HG03342 (cell line): ENCODE measurements around the gene SMPD1.
A peak's percentile ranks its signal among the peaks of the same experiment; 100 is the strongest.

ENCODE experiments used
- ATAC-seq: cut with Tn5 transposase; IDR thresholded peaks from one replicate; pipeline ENCODE4 v1.9.1; 2021; ENCODE audit warnings: mild to moderate bottlenecking, moderate library complexity; ENCODE audit not compliant: unreplicated experiment

The SMPD1 gene

DNA sequence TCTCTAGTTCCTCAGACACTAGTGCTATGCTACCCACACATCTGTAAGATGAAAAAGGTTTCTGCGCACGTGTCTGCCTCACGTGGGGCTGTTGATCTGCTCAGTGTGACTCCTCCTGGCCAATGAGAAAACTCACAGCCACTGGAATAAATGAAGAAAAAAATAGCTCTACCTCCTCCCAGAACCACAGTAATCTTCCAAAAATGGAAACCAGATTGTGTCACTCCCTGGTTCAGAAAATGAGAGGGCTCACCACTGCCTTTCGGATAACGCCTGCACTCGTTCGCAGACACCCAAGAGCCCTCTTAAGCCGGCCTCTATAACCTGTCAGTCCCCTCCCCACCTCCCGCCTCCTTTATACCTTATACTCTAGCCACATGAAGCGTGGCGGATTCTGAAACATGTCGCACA is 23.5 kb downstream of the SMPD1 start:
- ATAC-seq = no peak

DNA sequence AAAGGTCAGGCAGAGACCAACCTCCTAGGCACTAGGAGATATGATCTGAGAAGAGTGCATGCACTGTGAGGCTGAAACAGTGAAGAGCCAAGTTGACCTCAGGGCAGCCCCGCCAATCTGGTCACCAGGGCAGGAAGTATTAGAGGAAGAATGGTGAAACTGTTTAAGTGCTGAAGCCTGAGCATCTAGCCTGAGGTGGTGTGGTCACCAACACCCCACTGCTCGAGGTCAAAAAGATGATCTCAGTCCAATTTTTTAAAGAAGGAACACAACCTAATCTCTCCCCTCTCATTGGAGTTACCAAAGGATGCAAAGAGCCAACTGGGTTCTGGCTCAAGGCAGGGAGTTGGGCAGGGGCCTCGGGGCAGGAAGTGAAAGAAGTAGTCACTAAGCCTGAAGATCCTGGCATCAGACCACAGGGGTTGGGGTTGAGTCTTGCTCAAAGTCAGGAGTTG is 24.6 kb downstream of the SMPD1 start:
- no peak for ATAC-seq

DNA sequence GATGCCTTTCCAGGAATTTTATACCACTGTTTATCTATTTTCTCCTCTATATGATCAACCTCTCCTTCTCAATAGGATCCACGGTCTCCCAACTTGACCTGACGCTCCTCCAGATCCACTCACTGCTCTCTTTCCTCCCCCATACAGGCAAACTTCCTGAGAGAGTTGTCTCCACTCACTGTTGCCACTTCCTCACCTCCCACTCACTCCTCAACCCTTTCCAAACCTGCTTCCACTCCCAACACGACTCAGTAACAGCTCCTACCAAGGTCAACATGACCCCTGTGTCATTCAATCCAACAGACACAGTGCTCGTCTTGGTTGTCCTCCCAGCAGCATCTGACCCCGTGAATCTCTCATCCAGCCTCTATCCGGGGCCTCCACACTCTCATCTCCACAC is 25.5 kb downstream of the SMPD1 start:
- no peak for ATAC-seq

DNA sequence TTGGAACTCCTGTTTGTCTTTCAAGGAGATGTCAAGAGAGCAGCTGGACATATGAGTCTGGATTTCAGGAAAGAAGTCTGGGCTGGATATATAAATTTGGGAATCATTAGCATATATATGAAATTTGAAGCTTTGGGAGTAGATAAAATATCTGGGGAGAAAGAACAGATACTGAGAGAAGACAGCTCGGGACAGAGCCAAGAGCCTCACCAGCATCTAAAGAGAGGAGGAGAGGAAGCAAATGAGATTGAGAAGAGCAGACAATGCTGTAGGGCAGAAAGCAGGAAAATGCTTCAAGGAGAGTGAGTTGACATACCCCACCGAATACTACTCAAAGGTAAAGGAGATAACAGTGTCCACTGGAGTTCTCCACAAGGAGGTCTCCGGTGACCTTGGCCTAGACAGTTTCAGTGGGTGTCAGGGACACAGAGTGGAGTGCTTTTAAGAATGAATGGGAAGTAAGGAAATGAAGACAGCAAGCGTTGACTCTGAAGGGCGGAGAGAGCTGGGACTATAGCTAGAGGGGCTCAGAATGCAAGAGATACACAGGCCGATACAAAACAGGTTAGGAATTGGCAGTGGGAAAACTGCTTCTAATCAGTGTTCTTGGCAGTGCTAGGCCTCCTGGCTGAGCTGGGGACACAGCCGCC is 27.8 kb downstream of the SMPD1 start:
- ATAC-seq = no peak

GRCh38 chr11:6418557-6419008 is 28.3 kb downstream of the SMPD1 start:
- ATAC-seq = peak; percentile 15

DNA sequence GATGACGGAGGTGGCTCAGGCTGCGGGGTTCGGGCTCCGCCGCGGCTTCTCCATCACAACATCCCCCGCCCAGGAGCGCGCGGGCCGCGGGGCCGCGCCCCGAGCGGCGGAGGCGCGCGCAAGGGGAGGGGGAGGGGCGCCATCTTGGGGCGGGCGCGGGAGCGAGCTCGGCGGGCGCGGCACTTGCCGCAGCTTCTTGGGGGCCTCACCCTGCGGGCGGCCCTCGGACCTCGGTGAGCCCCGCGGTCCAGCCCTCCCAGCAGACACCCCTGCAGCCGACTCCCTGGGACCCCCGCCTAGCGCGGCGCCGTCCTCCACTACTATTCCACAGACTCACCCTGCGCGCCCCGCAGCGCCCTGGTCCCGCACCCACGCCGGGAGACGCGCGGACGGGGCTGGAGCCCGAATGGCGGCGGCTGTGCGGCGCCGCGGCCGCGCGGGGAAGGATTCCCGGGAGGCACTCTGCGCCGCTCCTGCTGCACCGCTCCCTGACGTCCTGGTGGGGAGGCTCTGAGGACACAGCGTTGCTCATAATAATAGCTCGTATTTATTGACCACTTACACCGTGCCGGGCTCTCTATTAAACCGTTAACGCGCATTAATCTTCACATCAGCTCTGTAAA is 28.8 kb downstream of the SMPD1 start, which contains the start of gene APBB1:
TSS of gene APBB1 (minus strand) at position 86 of the 623 bp plus-strand sequence. CDS start 7,747 bp downstream, outside the sequence.
- ATAC-seq = peak; percentile 48

DNA sequence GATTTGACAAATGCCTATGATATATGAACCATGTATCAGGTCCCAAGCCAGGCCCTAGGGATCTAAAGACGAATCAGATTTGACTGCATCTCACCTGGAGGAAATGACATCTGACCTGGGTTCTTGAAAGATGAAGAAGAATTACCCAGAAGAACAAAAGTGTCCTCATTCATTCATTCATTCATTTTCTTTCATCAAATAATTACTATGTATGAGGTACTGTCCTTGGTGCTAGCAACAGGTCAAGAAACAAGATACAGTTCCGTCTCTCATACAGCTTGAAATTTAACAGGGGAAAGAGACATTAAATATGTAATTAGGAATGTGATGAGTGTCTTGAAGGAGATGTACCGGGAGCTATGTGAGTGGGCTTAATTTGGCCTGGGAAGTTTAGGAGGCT is 30.4 kb downstream of the SMPD1 start:
- no peak for ATAC-seq

- no peak for ATAC-seq
These were observed 37.2 kb downstream of the SMPD1 start for GRCh38 chr11:6427516-6427915.

DNA sequence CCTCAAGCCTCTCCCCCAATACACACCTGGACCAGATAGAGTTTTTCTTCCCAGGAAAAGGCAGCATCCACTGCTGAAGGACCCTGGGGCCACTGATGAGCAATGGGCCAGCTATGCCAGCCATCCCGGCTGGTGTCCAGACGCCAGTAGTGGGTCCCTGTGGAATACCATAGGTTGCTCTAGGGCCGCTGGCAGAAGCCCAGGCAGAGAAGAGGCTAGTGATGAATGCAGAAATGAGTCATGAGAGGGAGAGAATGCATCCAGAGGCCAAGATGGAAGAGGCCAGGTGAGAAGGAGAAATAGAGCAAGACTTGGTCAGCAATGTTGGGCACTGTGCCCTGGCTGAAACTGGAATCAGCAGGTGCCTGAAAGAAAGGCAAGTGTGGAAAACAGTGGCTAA is 41.6 kb downstream of the SMPD1 start:
- ATAC-seq = no peak

GRCh38 chr11:6433998-6434660 is 43.9 kb downstream of the SMPD1 start:
- ATAC-seq = peak; percentile 51

DNA sequence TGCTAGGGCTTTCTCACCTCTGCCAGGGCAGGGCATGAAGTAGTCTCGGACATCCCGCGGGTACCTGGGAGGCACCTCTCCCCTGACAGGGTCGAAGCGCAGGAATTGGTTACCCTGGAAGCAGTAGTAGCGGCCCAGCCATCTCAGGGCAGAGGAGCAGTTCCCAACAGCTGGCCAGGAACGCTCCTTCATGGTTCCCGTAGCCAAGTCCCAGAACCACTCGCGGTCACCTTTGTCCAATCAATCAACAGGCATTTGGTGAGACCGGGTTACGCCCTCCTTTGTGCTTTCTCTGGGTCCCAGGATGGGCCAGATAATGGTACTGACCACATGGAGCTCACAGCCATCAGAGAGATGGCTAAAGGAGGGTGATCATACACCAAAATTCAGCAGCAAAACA is 47.1 kb downstream of the SMPD1 start:
- no peak for ATAC-seq

DNA sequence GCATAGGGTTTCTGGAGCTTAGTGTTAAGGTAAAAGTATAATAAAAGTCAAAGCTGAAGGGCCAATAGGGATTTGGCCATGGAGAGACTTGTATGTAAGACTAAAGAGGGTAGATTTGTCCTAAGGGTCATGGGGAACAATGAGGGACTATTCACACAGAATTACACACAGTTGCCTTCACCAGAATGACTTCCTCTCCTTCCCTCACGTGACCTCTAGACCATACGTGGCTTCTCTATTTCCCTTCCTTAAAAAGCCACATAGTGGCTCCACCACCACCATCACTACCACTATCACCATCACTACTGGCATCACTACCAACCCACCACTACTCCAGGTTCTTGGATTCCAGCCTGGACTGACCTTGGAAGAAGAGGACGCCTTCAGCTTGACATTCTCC is 47.7 kb downstream of the SMPD1 start:
- ATAC-seq = no peak

- ATAC-seq = no peak
These were observed 48.8 kb downstream of the SMPD1 start for GRCh38 chr11:6438979-6439571.

DNA sequence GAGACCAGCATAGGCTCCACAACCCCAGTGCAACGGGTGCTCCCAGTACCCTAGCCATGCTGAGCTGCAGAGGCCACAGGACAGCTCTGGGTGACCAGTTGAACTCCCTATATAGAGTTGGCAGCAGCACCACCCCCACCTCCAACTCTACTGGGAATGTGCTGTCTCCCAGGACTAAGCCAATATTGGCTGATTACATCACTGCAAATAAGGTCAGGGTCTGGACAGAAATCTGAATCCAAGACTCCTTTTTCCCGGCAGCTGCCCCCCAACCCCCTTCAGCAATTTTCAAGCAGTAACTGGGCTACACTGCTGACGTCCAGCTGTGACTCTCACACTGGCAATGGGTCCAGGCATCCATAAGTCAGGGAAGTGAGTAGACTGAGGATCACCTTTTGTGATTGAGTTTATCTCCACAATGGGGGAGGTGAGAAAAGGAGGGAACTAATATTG is 50.7 kb downstream of the SMPD1 start, which contains the start of gene HPX:
TSS of gene HPX (minus strand) at position 82 of the 453 bp plus-strand sequence. CDS start at position 58, 24 bp downstream.
- no peak for ATAC-seq

GRCh38 chr11:6442441-6442840 is 52.2 kb downstream of the SMPD1 start:
- ATAC-seq = no peak

- ATAC-seq = peak; percentile 78
These were observed 53.2 kb downstream of the SMPD1 start for GRCh38 chr11:6443269-6444003.
